ENCODE results near the gene COPG1.

The COPG1 gene

GRCh38 chr3:129230311-129231019, 18.9 kb upstream of the COPG1 start:
- TF ChIP-seq, protein P1, sequence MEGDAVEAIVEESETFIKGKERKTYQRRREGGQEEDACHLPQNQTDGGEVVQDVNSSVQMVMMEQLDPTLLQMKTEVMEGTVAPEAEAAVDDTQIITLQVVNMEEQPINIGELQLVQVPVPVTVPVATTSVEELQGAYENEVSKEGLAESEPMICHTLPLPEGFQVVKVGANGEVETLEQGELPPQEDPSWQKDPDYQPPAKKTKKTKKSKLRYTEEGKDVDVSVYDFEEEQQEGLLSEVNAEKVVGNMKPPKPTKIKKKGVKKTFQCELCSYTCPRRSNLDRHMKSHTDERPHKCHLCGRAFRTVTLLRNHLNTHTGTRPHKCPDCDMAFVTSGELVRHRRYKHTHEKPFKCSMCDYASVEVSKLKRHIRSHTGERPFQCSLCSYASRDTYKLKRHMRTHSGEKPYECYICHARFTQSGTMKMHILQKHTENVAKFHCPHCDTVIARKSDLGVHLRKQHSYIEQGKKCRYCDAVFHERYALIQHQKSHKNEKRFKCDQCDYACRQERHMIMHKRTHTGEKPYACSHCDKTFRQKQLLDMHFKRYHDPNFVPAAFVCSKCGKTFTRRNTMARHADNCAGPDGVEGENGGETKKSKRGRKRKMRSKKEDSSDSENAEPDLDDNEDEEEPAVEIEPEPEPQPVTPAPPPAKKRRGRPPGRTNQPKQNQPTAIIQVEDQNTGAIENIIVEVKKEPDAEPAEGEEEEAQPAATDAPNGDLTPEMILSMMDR (IDR thresholded peaks at IDR 0.05; ENCODE audit: low read depth, low read length), result no peak
- no peak overlapping the region for H3K4me3 ChIP-seq (ENCODE audit: low read depth, low read length)
- in situ Hi-C loops (cut with HindIII; ENCODE audit: low sequenced_read_pairs), result no loop called here
- peak; percentile 75 for DNase-seq (ENCODE audit: low read depth, low spot score)

- no peak overlapping the region for H3K4me3 ChIP-seq (ENCODE audit: low read depth, low read length)
- in situ Hi-C loops (cut with HindIII; ENCODE audit: low sequenced_read_pairs), result no loop called here
- DNase-seq (ENCODE audit: low read depth, low spot score), result no peak
- TF ChIP-seq, protein P1 (IDR thresholded peaks at IDR 0.05; ENCODE audit: low read depth, low read length), result no peak
Observed at GRCh38 chr3:129231331-129232119, 17.9 kb upstream of the COPG1 start.

DNA sequence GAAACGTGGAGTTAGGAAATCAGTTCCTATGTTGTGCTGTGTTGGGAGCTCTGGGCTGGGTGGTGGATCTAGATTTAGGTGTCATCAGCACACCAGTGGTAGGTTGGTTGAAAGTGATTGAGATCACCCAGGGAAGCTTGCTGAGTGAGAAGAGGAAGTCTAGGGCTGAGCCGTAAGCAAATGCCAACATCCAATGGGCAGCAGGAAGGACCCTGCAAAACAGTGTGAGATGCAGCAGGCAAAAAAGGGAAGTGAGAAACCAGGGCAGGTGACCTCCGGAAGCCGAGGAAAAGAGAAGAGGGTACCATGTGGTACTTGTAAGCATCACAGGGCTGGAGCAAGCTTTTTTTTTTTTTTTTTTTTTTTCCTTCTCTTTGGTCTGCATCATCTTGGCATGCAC, 15.9 kb upstream of the COPG1 start:
- no peak overlapping the region for H3K4me3 ChIP-seq (ENCODE audit: low read depth, low read length)
- in situ Hi-C loops (cut with HindIII; ENCODE audit: low sequenced_read_pairs), result no loop called here
- TF ChIP-seq, protein P1 (IDR thresholded peaks at IDR 0.05; ENCODE audit: low read depth, low read length), result no peak
- DNase-seq (ENCODE audit: low read depth, low spot score), result no peak

DNA sequence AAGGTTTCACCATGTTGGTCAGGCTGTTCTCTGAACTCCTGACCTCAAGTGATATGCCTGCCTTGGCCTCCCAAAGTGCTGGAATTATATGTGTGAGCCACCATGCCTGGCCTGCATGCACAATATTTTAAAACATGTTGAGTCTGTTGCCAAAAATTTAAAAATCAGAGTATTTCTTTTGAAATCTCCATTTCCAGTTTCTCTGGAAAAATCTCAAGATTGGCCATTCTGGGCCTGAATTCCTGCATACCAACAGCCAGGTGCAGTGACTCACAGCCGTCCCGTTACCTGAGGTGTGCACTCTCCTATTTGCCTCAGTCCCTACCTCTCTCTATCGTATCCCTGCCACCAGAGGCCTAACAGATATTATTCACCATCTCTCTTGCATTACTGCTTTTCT, 15.0 kb upstream of the COPG1 start:
- in situ Hi-C loops (cut with HindIII; ENCODE audit: low sequenced_read_pairs), result no loop called here
- TF ChIP-seq, protein P1 (IDR thresholded peaks at IDR 0.05; ENCODE audit: low read depth, low read length), result no peak
- no peak for DNase-seq (ENCODE audit: low read depth, low spot score)
- no peak overlapping the region for H3K4me3 ChIP-seq (ENCODE audit: low read depth, low read length)

- in situ Hi-C loops (cut with HindIII; ENCODE audit: low sequenced_read_pairs), result no loop called here
- no peak overlapping the region for H3K4me3 ChIP-seq (ENCODE audit: low read depth, low read length)
- TF ChIP-seq, protein P1 (IDR thresholded peaks at IDR 0.05; ENCODE audit: low read depth, low read length), result no peak
- no peak for DNase-seq (ENCODE audit: low read depth, low spot score)
Observed at GRCh38 chr3:129235344-129235917, 14.0 kb upstream of the COPG1 start.

GRCh38 chr3:129238945-129239705, 10.3 kb upstream of the COPG1 start:
- H3K4me3 ChIP-seq (ENCODE audit: low read depth, low read length), result no peak overlapping the region
- TF ChIP-seq, protein P1 (IDR thresholded peaks at IDR 0.05; ENCODE audit: low read depth, low read length), result no peak
- in situ Hi-C loops (cut with HindIII; ENCODE audit: low sequenced_read_pairs), result no loop called here
- DNase-seq (ENCODE audit: low read depth, low spot score), result no peak
